A549 (cell line): ENCODE data around the gene SPTB. TPM values are rescaled to one million over a fixed set of nuclear protein-coding genes. Genes with fewer than 3 reads are reported as not detected.

Experiments
- ATAC-seq, 2 experiments: fragments of 200-7000 bp in 1 of 2; fragments of >200 bp in 1 of 2; cut with Nextera tagmentation in 1 of 2; cut with Tn5 transposase in 1 of 2; 3 replicates each; pipeline versions ENCODE4 v1.8.0 to v1.9.1; 2018 to 2020; ENCODE audit warnings: mild to moderate bottlenecking in 1 of 2, moderate library complexity in 1 of 2
- CTCF ChIA-PET: fragments of 300-600 bp; sonication (Branson Sonifier 250); formaldehyde crosslinking; extraction: SDS; loops from one replicate; lab custom pipeline; 2021; ENCODE audit warnings: antibody characterized with exemption, inconsistent platforms; lab: Yijun Ruan, JAX
- POLR2A ChIA-PET: fragments of 350-600 bp; formaldehyde crosslinking; extraction: SDS; loops from one replicate; lab custom pipeline; 2021; ENCODE audit warnings: antibody characterized with exemption, inconsistent platforms; lab: Yijun Ruan, JAX
- DNase-seq, 2 experiments: peaks; one replicate each; pipeline versions ENCODE4 v3.0.0 to v3.0.0-alpha.2; 2011 to 2016; ENCODE audit warnings: low read depth in 1 of 2, low spot score in 1 of 2
- FAIRE-seq: peaks from 2 replicates; lab custom pipeline; 2011; peaks lifted over from hg19 to GRCh38; lab: Jason Lieb, UNC
- H3K27ac ChIP-seq, 2 experiments: fragments of >200 bp; sonication (Bioruptor Twin); formaldehyde crosslinking; 3 replicates each; pipeline ENCODE4 v1.5.1; 2016 to 2017
- H3K4me1 ChIP-seq: fragments of >200 bp; sonication (Bioruptor Twin); formaldehyde crosslinking; 3 replicates; pipeline ENCODE4 v1.6.1; 2016
- H3K4me2 ChIP-seq: fragments of >200 bp; sonication (Bioruptor Twin); formaldehyde crosslinking; 3 replicates; pipeline ENCODE4 v1.6.1; 2016
- H3K4me3 ChIP-seq: fragments of >200 bp; sonication (Bioruptor Twin); formaldehyde crosslinking; 3 replicates; pipeline ENCODE4 v1.5.1; 2016
- H3K9me3 ChIP-seq: fragments of >200 bp; sonication (Bioruptor Twin); formaldehyde crosslinking; 3 replicates; pipeline ENCODE4 v1.6.1; 2016
- CBX2 ChIP-seq: fragments of 200-600 bp; sonication (generic); IDR thresholded peaks from 2 replicates; pipeline ENCODE4 v1.6.1; 2016; ENCODE audit warnings: low read depth, mild to moderate bottlenecking, borderline replicate concordance
- CBX8 ChIP-seq: fragments of 200-600 bp; sonication (generic); IDR thresholded peaks from 2 replicates; pipeline ENCODE4 v1.6.1; 2016
- CEBPB ChIP-seq, 2 experiments: fragments of >200 bp in 1 of 2; sonication (Bioruptor Twin) in 1 of 2; formaldehyde crosslinking in 1 of 2; IDR thresholded peaks; 2 replicates each; pipeline ENCODE4 v1.6.1; 2012 to 2016
- EHF ChIP-seq: fragments of 250-450 bp; sonication (Bioruptor Pico); IDR thresholded peaks from 2 replicates; pipeline ENCODE4 v1.5.0; 2020; ENCODE audit warnings: mild to moderate bottlenecking
- ELK1 ChIP-seq: fragments of 150-350 bp; IDR thresholded peaks from 2 replicates; pipeline ENCODE4 v1.6.1; 2014; ENCODE audit warnings: low read depth, mild to moderate bottlenecking, low read length
- EP300 ChIP-seq, 2 experiments: fragments of >200 bp; sonication (Bioruptor Twin); formaldehyde crosslinking; IDR thresholded peaks; 2 replicates in 1 of 2; 3 replicates in 1 of 2; pipeline ENCODE4 v1.6.1; 2016 to 2017
- FOSB ChIP-seq: fragments of 250-450 bp; sonication (Bioruptor Pico); IDR thresholded peaks from 2 replicates; pipeline ENCODE4 v1.5.0; 2020; ENCODE audit warnings: mild to moderate bottlenecking, moderate library complexity
- FOSL2 ChIP-seq, 2 experiments: fragments of 450-650 bp in 1 of 2; fragments of >200 bp in 1 of 2; sonication (Bioruptor Twin) in 1 of 2; formaldehyde crosslinking; IDR thresholded peaks; 2 replicates each; pipeline versions ENCODE4 v1.5.0 to v1.6.1; 2016 to 2020; ENCODE audit warnings: mild to moderate bottlenecking in 1 of 2, moderate library complexity in 1 of 2
- HOXB13 ChIP-seq: fragments of 250-450 bp; sonication (Bioruptor Pico); IDR thresholded peaks from 2 replicates; pipeline ENCODE4 v1.5.0; 2020; ENCODE audit warnings: low read depth, mild to moderate bottlenecking, moderate library complexity
- MAZ ChIP-seq: fragments of 150-350 bp; IDR thresholded peaks from 2 replicates; pipeline ENCODE4 v1.6.1; 2014; ENCODE audit warnings: antibody characterized with exemption, low read depth, low read length, borderline replicate concordance
- PHF8 ChIP-seq: fragments of 200-600 bp; sonication (generic); IDR thresholded peaks from 2 replicates; pipeline ENCODE4 v1.6.1; 2016; ENCODE audit warnings: low read depth, mild to moderate bottlenecking, antibody characterized with exemption, moderate library complexity, borderline replicate concordance
- POLR2A ChIP-seq: IDR thresholded peaks from 2 replicates; pipeline ENCODE4 v1.6.1; 2012; ENCODE audit warnings: mild to moderate bottlenecking, low read length
- POLR2AphosphoS2 ChIP-seq: conservative IDR thresholded peaks from 2 replicates; pipeline ENCODE4 v1.6.1; 2012; ENCODE audit warnings: low read length, improper control_type of control experiment, inconsistent platforms
- TP53 ChIP-seq: fragments of 250-450 bp; sonication (Bioruptor Pico); IDR thresholded peaks from 2 replicates; pipeline ENCODE4 v1.5.0; 2021; ENCODE audit warnings: mild to moderate bottlenecking, moderate library complexity
- USF2 ChIP-seq: fragments of 450-650 bp; IDR thresholded peaks from 2 replicates; pipeline ENCODE4 v1.6.1; 2014; ENCODE audit warnings: antibody characterized with exemption
- ZSCAN20 ChIP-seq: fragments of 250-450 bp; sonication (Bioruptor Pico); IDR thresholded peaks from 2 replicates; pipeline ENCODE4 v1.8.0; 2022; ENCODE audit warnings: mild to moderate bottlenecking, moderate library complexity
- WGBS: methylation state at CpG from one replicate; pipeline ENCODE4 v1.1.6; 2017; ENCODE audit errors: missing lambda C conversion rate; 5-methylcytosine and 5-hydroxymethylcytosine counted together
- polyA plus RNA-seq, 4 experiments: library from polyadenylated mRNA; depleted of rRNA in 3 of 4; stranded (reverse); fragments of >200 nt; fragmentation: RNase III in 1 of 4; extraction: RNeasy Plus Mini Kit Qiagen cat#74134 plus additional on column Dnase treatment in 1 of 4; gene quantifications; 2 replicates in 3 of 4; 3 replicates in 1 of 4; pipeline ENCODE4 v1.2.3, GENCODE V29; 2011 to 2017

SPTB gene
- polyA plus RNA-seq, 2 of the 4 experiments (the other 2 are of a cell fraction), result 0.27 to 2.1 TPM

- TF ChIP-seq EP300 (IDR thresholded peaks at IDR 0.05) (no peak), EHF (no peak), ELK1 (no peak), FOSB (no peak), POLR2A (no peak), USF2 (no peak), FOSL2 (IDR thresholded peaks at IDR 0.05) (no peak), FOSL2 (CRISPR knock-in tag; IDR thresholded peaks at IDR 0.05) (no peak)
- Histone ChIP-seq H3K9me3 (no peaks in the 10 kb centered on the region), H3K4me1 (peaks cover 42% of the 10 kb centered on the region), H3K4me2 (no peak overlapping the region), H3K4me3 (no peak overlapping the region), H3K27ac (peak overlapping the region in 1 of 2 experiments; percentile 92; a peak in 3 of 6 replicates)
- DNase-seq, result no peak
- WGBS, result 72% methylated on average over 11 of the region's 15 CpGs
- CTCF ChIA-PET, result interaction anchor here (0.7 to 12.5 kb wide), 8 partner anchors 8 to 227 kb away, joined by 3 to 106 read pairs (median 4); partner anchors contain the start of gene HSPA2
- no peak for ATAC-seq
- no peak for FAIRE-seq
- POLR2A ChIA-PET, result no interaction called here
Measured at GRCh38 chr14:64767215-64767964, 112.3 kb downstream of the SPTB start.

GRCh38 chr14:64766430-64767151 lies 113.1 kb downstream of the SPTB start:
- 69% methylated on average over 16 of the region's 25 CpGs for WGBS
- ChIA-PET CTCF (interaction anchor here (0.9 to 6.6 kb wide), 5 partner anchors 8 to 226 kb away, joined by 3 to 106 read pairs (median 22); partner anchors contain the start of gene HSPA2), POLR2A (no interaction called here)
- no peak for TF ChIP-seq MAZ
- TF ChIP-seq CBX2, result no peak
- no peak overlapping the region for H3K4me3 ChIP-seq
- no peak for DNase-seq
- H3K4me2 ChIP-seq, result no peak overlapping the region
- H3K27ac ChIP-seq, result peak overlapping the region in 1 of 2 experiments; percentile 92; a peak in 3 of 6 replicates
- FAIRE-seq, result no peak
- H3K9me3 ChIP-seq, result no peaks in the 10 kb centered on the region
- peaks cover 47% of the 10 kb centered on the region for H3K4me1 ChIP-seq
- no peak for ATAC-seq

GRCh38 chr14:64765740-64766302 lies 113.9 kb downstream of the SPTB start:
- H3K4me3 ChIP-seq, result no peak overlapping the region
- TF ChIP-seq TP53 (no peak), CEBPB (IDR thresholded peaks at IDR 0.05) (no peak), POLR2AphosphoS2 (no peak), HOXB13 (no peak), ZSCAN20 (CRISPR knock-in tag) (no peak), CBX8 (no peak), PHF8 (no peak)
- TF ChIP-seq, all 56 proteins: peak for 0
- Histone ChIP-seq H3K4me1 (peaks cover 54% of the 10 kb centered on the region), H3K9me3 (no peaks in the 10 kb centered on the region), H3K4me2 (no peak overlapping the region), H3K27ac (peak overlapping the region; percentile 92 to 93; a peak in 4 of 6 replicates)
- CTCF ChIA-PET, result interaction anchor here (0.6 to 6.6 kb wide), 32 partner anchors 8 to 225 kb away, joined by 3 to 106 read pairs (median 5); partner anchors contain the start of genes HSPA2, PLEKHG3 and SPTB
- DNase-seq (no peak), FAIRE-seq (no peak), ATAC-seq (no peak)
- POLR2A ChIA-PET, result interaction anchor here (1.4 kb wide), 1 partner anchor 225 kb away, joined by 17 read pairs; the partner anchor contains the start of gene HSPA2
- 91% methylated on average over 4 of the region's 4 CpGs for WGBS
